ENCODE data around the gene MAP4. TPM values are rescaled to one million over a fixed set of nuclear protein-coding genes. Genes with fewer than 3 reads are reported as not detected.
"Not testable (repeated sequence)": the region's sequence is repeated elsewhere in the genome, so short reads cannot be mapped to it uniquely, and the experiment has no call there.

MAP4 gene
- total RNA-seq, 1 donor from 2014 or later: 166 TPM

DNA sequence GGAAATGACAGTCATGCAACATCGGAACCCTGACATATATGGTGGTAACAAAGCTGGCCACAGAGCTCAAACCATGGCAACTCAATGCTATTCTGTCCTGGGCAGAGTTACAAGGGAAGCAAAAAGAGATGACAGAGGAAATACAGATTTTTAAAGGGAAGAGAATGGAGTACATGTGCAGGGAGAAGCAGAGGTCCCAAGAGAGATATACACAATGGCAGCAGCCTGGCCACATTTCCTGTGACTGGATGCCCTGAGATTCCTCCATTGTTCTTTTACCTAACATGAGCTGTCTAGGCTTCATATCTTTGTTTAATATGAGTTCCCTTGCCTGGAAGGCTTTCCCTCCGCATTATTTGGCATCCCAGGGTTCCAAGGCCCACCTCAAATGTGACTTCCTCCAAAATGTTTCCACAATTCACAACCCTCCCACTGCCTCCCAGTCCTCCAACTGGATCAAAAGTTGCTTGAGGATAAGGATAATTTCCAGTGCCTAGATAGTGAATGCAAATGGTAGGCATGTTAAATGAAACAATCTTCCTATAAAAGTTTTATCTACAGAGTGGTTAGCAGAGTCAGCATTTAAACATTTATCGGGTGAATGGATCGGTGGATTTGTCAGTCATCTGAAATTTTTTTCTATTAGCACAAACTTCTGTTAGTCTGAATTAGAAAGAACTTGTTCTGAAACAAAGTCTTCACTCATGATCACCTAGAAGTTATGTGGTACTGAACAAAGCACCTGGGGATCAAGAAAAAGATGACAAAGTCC is 127.0 kb downstream of the MAP4 start:
- TF ChIP-seq, protein P1, sequence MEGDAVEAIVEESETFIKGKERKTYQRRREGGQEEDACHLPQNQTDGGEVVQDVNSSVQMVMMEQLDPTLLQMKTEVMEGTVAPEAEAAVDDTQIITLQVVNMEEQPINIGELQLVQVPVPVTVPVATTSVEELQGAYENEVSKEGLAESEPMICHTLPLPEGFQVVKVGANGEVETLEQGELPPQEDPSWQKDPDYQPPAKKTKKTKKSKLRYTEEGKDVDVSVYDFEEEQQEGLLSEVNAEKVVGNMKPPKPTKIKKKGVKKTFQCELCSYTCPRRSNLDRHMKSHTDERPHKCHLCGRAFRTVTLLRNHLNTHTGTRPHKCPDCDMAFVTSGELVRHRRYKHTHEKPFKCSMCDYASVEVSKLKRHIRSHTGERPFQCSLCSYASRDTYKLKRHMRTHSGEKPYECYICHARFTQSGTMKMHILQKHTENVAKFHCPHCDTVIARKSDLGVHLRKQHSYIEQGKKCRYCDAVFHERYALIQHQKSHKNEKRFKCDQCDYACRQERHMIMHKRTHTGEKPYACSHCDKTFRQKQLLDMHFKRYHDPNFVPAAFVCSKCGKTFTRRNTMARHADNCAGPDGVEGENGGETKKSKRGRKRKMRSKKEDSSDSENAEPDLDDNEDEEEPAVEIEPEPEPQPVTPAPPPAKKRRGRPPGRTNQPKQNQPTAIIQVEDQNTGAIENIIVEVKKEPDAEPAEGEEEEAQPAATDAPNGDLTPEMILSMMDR (IDR thresholded peaks at IDR 0.05): no peak

DNA sequence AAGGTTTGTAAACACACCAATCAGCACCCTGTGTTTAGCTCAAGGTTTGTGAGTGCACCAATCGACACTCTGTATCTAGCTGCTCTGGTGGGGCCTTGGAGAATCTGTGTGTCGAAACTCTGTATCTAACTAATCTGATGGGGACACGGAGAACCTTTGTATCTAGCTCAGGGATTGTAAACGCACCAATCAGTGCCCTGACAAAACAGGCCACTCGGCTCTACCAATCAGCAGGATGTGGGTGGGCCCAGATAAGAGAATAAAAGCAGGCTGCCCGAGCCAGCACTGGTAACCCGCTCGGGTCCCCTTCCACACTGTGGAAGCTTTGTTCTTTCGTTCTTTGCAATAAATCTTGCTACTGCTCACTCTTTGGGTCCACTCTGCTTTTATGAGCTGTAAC is 128.2 kb downstream of the MAP4 start:
- Histone ChIP-seq H3K36me3 (peaks cover 29% of the 10 kb centered on the region), H3K4me1 (peaks cover 11% of the 10 kb centered on the region)
- ATAC-seq; H3K27me3 ChIP-seq (ENCODE audit: low read depth); H3K27ac ChIP-seq; H3K9me3 ChIP-seq; intact Hi-C loops (cut with DNase I); DNase-seq; H3K4me3 ChIP-seq: not testable (repeated sequence)

More for the DNA sequence above, 127.0 kb downstream of the MAP4 start:
- intact Hi-C loops (cut with DNase I): no loop called here
- H3K27ac ChIP-seq: no peak overlapping the region
- DNase-seq: no peak
- H3K4me1 ChIP-seq: peaks cover 11% of the 10 kb centered on the region
- H3K36me3 ChIP-seq: peaks cover 27% of the 10 kb centered on the region
- H3K9me3 ChIP-seq: no peaks in the 10 kb centered on the region
- no peak for ATAC-seq
- no peaks in the 10 kb centered on the region for H3K27me3 ChIP-seq (ENCODE audit: low read depth)
- no peak overlapping the region for H3K4me3 ChIP-seq

DNA sequence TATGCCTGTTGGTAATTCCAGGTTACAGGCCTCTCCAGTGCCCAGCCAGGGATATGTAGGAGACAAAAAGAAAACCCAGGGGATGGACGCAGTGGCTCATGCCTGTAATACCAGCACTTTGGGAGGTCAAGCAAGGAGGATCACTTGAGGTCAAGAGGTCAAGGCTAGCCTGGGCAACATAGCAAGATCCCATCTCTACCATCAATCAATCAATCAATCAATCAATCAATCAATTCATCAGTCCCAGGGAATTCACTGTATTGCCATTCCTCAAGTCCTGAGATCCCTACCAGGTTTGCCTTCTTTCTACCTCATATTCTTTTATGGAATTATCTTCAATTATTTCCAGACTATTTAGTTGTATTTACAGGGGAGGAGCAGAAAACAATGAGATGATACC is 131.0 kb downstream of the MAP4 start:
- H3K4me1 ChIP-seq: peaks cover 5% of the 10 kb centered on the region
- peaks cover 10% of the 10 kb centered on the region for H3K36me3 ChIP-seq
- no peak overlapping the region for H3K4me3 ChIP-seq
- TF ChIP-seq, protein P1 (IDR thresholded peaks at IDR 0.05): no peak
- H3K27ac ChIP-seq: no peak overlapping the region
- H3K9me3 ChIP-seq: no peaks in the 10 kb centered on the region
- intact Hi-C loops (cut with DNase I): no loop called here
- DNase-seq: no peak
- H3K27me3 ChIP-seq (ENCODE audit: low read depth): no peaks in the 10 kb centered on the region
- ATAC-seq: no peak

DNA sequence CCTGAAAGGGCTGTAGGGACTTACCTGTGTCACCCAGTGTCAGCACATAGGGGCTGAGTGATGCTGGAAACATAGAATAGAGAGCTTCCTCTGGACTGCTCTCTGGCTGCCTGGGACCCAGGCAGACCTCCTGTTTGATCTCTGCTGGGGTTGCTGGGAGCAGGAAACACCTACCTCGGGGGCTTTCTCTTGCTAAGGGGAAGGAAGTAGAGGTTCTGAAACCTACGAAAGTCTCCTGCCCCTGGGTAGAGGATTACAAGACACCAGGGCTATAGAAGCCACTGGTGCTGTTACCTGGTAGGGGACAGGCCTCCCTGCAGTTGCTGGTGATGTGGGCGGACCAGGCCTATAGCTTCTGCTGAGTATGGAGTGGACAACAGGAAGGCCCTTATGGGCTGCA is 131.6 kb downstream of the MAP4 start:
- TF ChIP-seq, protein P1 (IDR thresholded peaks at IDR 0.05): no peak
- no peaks in the 10 kb centered on the region for H3K9me3 ChIP-seq
- intact Hi-C loops (cut with DNase I): no loop called here
- DNase-seq: no peak
- peaks cover 10% of the 10 kb centered on the region for H3K36me3 ChIP-seq
- H3K27me3 ChIP-seq (ENCODE audit: low read depth): no peaks in the 10 kb centered on the region
- no peak overlapping the region for H3K27ac ChIP-seq
- H3K4me1 ChIP-seq: no peaks in the 10 kb centered on the region
- no peak overlapping the region for H3K4me3 ChIP-seq
- no peak for ATAC-seq

DNA sequence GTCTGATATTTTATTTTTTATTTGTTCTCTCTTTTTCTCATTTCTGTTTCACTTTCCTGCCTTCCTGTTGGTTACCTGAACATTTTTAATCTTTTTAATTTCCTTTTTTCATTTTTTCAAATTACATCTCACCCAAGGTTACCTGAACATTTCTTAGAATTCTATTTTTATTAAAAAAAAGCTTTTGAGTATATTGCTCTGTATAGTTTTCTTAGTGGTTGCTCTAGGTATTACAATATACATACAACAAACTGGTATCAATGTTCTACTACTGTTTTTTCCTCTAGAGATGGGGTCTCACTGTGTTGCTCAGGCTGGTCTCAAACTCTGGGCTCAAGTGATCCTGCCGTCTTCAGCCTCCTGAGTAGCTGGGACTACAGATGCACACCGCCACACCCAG is 133.9 kb downstream of the MAP4 start:
- DNase-seq: no peak
- intact Hi-C loops (cut with DNase I): no loop called here
- ATAC-seq: no peak
- H3K27ac ChIP-seq: no peak overlapping the region
- H3K4me1 ChIP-seq: peaks cover 5% of the 10 kb centered on the region
- H3K36me3 ChIP-seq: peaks cover 15% of the 10 kb centered on the region
- H3K27me3 ChIP-seq (ENCODE audit: low read depth): no peaks in the 10 kb centered on the region
- TF ChIP-seq, protein P1 (IDR thresholded peaks at IDR 0.05): no peak
- H3K4me3 ChIP-seq: no peak overlapping the region
- no peaks in the 10 kb centered on the region for H3K9me3 ChIP-seq

DNA sequence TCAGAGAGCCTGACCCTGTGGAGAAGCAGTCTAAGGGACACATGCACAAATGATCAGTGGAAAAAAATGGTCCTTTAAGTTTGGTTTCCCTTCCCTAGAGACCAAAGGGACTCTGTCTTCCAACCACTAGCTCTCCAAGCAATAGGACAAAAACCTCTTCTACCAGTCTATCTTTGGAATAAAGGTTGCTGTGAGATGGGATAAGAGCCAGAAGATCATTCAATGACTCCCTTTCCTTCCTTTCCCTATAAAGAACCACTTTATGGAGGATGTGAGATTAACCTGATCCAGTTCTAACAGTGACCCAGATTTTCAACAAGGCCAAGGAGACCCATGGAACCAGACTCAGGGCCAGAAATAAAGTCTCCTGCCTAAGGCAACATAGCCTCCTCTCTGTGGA is 138.5 kb downstream of the MAP4 start:
- intact Hi-C loops (cut with DNase I): no loop called here
- Histone ChIP-seq H3K9me3 (no peaks in the 10 kb centered on the region), H3K36me3 (peaks cover 51% of the 10 kb centered on the region), H3K4me3 (no peak overlapping the region), H3K27ac (no peak overlapping the region), H3K27me3 (ENCODE audit: low read depth) (no peaks in the 10 kb centered on the region), H3K4me1 (peaks cover 5% of the 10 kb centered on the region)
- ATAC-seq (no peak), DNase-seq (no peak)
- TF ChIP-seq, protein P1 (IDR thresholded peaks at IDR 0.05): no peak
